Body of pancreas (tissue), 4 donors: ENCODE data around the gene CAMTA1. TPM values are rescaled to one million over a fixed set of nuclear protein-coding genes. Genes with fewer than 3 reads are reported as not detected.
A peak's percentile ranks its signal among the peaks of the same experiment; 100 is the strongest.

Experiments used
- ATAC-seq: fragments of 150-250 bp; one replicate; pipeline ENCODE4 v1.9.1; 2016
- DNase-seq, 4 donors: peaks; one replicate each; pipeline ENCODE4 v3.0.0-alpha.2; 2019
- H3K27ac ChIP-seq, 4 donors: fragments of 200-600 bp; sonication (generic); 1 replicate in 3 of 4; 2 replicates in 1 of 4; pipeline versions ENCODE4 v1.5.1 to v1.6.1; 2016 to 2019; ENCODE audit warnings: mild to moderate bottlenecking in 1 of 4, mixed read lengths in 1 of 4, moderate library complexity in 1 of 4
- H3K27me3 ChIP-seq, 2 donors: fragments of 200-600 bp; sonication (generic); one replicate each; pipeline ENCODE4 v1.6.0; 2016; ENCODE audit warnings: mild to moderate bottlenecking in 1 of 2
- H3K36me3 ChIP-seq, 2 donors: fragments of 200-600 bp; sonication (generic); replicated peaks in 1 of 2; 2 replicates each; pipeline ENCODE4 v1.5.1; 2016; ENCODE audit warnings: low read depth in 2 of 2; ENCODE audit not compliant: insufficient read depth in 1 of 2
- H3K4me1 ChIP-seq: fragments of 200-600 bp; sonication (generic); one replicate; pipeline ENCODE4 v1.6.0; 2016
- H3K4me3 ChIP-seq, 2 donors: fragments of 200-600 bp; sonication (generic); 1 replicate in 1 of 2; 2 replicates in 1 of 2; pipeline ENCODE4 v1.5.1; 2016 to 2019
- H3K9me3 ChIP-seq, 3 donors: fragments of 200-600 bp; sonication (generic); 1 replicate in 2 of 3; 2 replicates in 1 of 3; pipeline ENCODE4 v1.5.1; 2016
- CTCF ChIP-seq, 7 experiments: fragments of 450-650 bp in 4 of 7; fragments of 200-600 bp in 3 of 7; sonication (generic) in 3 of 7; IDR thresholded peaks; one replicate each; pipeline ENCODE4 v1.5.1; 2016 to 2019; ENCODE audit warnings: antibody characterized with exemption in 7 of 7
- POLR2A ChIP-seq, 3 donors: fragments of 450-650 bp; IDR thresholded peaks; one replicate each; pipeline ENCODE4 v1.6.1; 2016; ENCODE audit warnings: antibody characterized with exemption in 3 of 3, mild to moderate bottlenecking in 2 of 3
- WGBS, 2 donors: methylation state at CpG; one replicate each; pipeline ENCODE4 v1.1.5; 2017; 5-methylcytosine and 5-hydroxymethylcytosine counted together
- intact Hi-C: fragments of 100-400 bp; cut with DNase I; formaldehyde crosslinking; loops from one replicate; pipeline ENCODE4 v1.15.1; 2023
- total RNA-seq, 2 donors: library from RNA; depleted of rRNA; stranded (reverse); fragments of >200 nt; gene quantifications; one replicate each; pipeline ENCODE4 v1.1.0, GENCODE V29; 2016

Gene CAMTA1
- total RNA-seq, 2 donors from 2014 or later = 36.3 to 59.7 TPM

GRCh38 chr1:6957341-6957740 lies 172.1 kb downstream of the CAMTA1 start:
- DNase-seq = no peak
- Histone ChIP-seq H3K4me1 (peaks cover 8% of the 10 kb centered on the region), H3K9me3 (no peaks in the 10 kb centered on the region), H3K27me3 (no peaks in the 10 kb centered on the region), H3K4me3 (no peak overlapping the region), H3K36me3 (no peaks in the 10 kb centered on the region), H3K27ac (no peak overlapping the region)
- ATAC-seq = no peak
- intact Hi-C loops = no loop called here
- no peak for TF ChIP-seq CTCF (IDR thresholded peaks at IDR 0.05)
- no peak for TF ChIP-seq POLR2A (IDR thresholded peaks at IDR 0.05)
- WGBS, 2 donors = 91 to 92% methylated on average over 5 of the region's 5 CpGs

- ATAC-seq (no peak), DNase-seq (no peak)
- H3K27ac ChIP-seq = no peak overlapping the region
- no peak overlapping the region for H3K4me3 ChIP-seq
- H3K9me3 ChIP-seq = no peaks in the 10 kb centered on the region
- no peaks in the 10 kb centered on the region for H3K36me3 ChIP-seq
- intact Hi-C loops = no loop called here
- no peak for TF ChIP-seq POLR2A (IDR thresholded peaks at IDR 0.05)
- no peak for TF ChIP-seq CTCF (IDR thresholded peaks at IDR 0.05)
- peaks cover 0 to 4% of the 10 kb centered on the region in 2 donors for H3K27me3 ChIP-seq
- H3K4me1 ChIP-seq = peaks cover 11% of the 10 kb centered on the region
- WGBS, 2 donors = 87 to 89% methylated on average over 15 of the region's 15 CpGs
These were observed 173.3 kb downstream of the CAMTA1 start for GRCh38 chr1:6958407-6959030.

- intact Hi-C loops = no loop called here
- Histone ChIP-seq H3K36me3 (no peaks in the 10 kb centered on the region), H3K27me3 (peaks cover 0 to 9% of the 10 kb centered on the region in 2 donors), H3K4me3 (no peak overlapping the region), H3K4me1 (peaks cover 15% of the 10 kb centered on the region), H3K9me3 (no peaks in the 10 kb centered on the region), H3K27ac (no peak overlapping the region)
- no peak for DNase-seq
- no peak for ATAC-seq
- 79 to 87% methylated on average over 7 to 8 of the region's 8 CpGs for WGBS, 2 donors
- no peak for TF ChIP-seq CTCF (IDR thresholded peaks at IDR 0.05)
- TF ChIP-seq POLR2A (IDR thresholded peaks at IDR 0.05) = no peak
These were observed 174.2 kb downstream of the CAMTA1 start for GRCh38 chr1:6959491-6959890.

GRCh38 chr1:6960291-6960811 lies 175.1 kb downstream of the CAMTA1 start:
- peaks cover 0 to 9% of the 10 kb centered on the region in 2 donors for H3K27me3 ChIP-seq
- peaks cover 15% of the 10 kb centered on the region for H3K4me1 ChIP-seq
- ATAC-seq = peak; percentile 68

More at GRCh38 chr1:6960291-6960811, 175.1 kb downstream of the CAMTA1 start:
- peak; percentile 29 to 62 (median 48) for DNase-seq
- Histone ChIP-seq H3K27ac (no peak overlapping the region), H3K9me3 (no peaks in the 10 kb centered on the region), H3K36me3 (no peaks in the 10 kb centered on the region), H3K4me3 (no peak overlapping the region)
- TF ChIP-seq CTCF (IDR thresholded peaks at IDR 0.05) (no peak), POLR2A (IDR thresholded peaks at IDR 0.05) (no peak)
- intact Hi-C loops = no loop called here
- 11 to 16% methylated on average over 10 to 12 of the region's 12 CpGs for WGBS, 2 donors
